ENCODE results near the gene TMEM144. TPM values are rescaled to one million over a fixed set of nuclear protein-coding genes. Genes with fewer than 3 reads are reported as not detected.
A peak's percentile ranks its signal among the peaks of the same experiment; 100 is the strongest.
"Not testable (repeated sequence)": the region's sequence is repeated elsewhere in the genome, so short reads cannot be mapped to it uniquely, and the experiment has no call there.

Gene TMEM144
- total RNA-seq, 1 donor from 2014 or later, result 26.2 TPM

DNA sequence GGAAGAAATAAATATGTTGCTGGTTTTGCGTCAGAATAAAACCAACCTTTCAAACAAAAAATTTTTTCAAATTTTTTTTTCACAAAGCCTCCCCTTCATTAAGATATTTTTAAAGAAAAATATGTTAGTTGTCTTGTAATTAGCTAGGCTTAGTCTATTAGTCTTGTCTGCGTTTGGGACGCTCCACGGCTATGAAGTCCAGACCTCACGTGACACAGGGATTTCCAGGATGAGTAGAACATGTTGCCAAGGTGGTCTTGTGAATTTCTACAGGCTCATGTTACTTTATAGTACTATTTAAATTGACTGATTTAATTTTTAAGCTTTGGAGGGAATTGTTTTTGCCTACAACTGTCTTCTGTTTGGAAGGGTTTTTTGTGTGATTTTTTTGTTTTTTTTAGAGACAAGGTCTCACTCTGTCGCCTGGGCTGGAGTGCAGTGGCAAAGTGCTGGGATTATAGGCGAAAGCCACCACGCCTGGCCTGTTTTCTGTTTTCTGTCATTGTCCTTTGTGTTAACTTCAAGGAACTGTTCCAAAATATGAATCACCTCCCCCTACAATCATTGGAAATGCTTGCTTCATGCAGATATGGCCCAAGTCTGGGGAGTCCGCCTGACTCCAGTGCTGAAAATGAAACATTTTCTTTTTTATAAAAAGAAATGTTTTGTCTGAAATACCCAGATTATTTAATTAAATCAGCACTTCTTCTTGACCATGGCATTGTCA, 26.2 kb downstream of the TMEM144 start:
- DNase-seq (ENCODE audit: low spot score), result no peak

DNA sequence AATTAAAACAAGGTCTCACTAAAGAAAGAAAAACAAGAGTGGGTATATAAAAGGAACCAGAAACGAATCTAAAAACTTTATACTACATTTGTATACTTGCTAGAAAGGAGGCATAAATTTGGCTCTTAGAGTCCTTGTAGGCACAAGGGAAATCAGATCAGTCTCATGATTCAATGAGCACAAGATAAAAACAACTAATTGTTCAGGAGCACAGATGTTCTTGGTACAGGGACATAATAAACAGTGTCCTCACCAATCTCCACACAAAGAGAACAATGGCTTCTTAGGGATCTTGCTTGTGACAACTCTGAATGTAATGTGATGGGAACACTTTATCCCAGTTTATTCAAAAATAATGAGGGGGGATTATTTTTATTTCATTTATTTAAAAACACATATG, 28.3 kb downstream of the TMEM144 start:
- no peak for DNase-seq (ENCODE audit: low spot score)

DNA sequence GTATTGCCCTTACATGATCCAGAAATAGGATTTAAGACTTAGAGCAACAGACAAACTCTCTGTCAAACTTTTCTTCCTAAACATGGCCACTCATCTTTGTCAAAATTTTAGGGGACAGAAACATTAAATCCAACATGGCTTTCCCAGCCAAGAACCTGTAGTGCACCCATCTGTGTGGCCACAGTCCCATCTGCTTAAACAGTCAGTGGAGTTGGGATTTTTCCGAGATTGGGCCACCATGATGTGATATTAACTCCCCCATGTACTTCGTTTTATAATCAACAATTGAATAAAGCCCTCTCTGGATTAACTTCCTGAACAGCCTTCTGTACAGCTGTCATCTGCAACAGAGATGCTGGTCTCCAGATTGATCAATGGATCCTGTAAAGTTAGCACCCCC, 28.9 kb downstream of the TMEM144 start:
- DNase-seq (ENCODE audit: low spot score), result no peak

DNA sequence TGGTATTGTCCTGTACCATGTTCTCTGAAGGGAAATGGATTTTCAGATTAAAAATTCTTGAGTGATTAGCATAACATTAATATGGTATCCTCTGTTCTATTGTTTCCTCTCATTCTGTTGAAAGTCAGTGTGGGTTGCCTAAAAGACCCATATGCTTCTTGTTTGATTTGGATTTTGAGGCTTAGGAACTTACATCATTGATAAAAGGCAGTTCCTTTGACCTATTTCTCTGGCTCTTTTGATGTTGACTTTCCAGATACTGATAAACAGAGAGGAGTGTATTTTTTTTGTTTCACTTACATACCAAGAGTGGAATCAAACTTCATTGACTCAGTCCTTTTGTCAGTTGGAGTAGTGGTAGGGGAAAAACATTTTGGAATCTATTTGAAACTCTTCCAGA, 32.8 kb downstream of the TMEM144 start:
- no peak for DNase-seq (ENCODE audit: low spot score)

DNA sequence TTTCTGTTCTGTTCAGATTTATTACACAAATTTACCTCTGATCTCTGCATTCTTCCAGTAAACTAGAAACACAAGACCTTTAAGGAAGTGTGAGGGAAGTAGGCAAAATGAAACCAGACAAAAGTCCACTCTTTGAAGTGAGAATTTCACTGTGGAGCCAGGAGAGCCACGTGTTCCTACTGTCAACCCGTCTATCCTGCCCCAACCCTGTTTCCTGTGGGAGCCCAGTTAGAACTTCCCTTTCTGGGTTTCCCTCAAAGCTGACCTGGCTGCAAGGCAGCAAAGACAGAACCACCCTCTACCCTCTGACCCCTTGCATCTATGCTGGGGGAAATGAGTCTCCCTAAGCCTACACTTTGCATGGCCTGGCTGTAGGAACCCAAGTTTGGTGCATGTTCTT, 40.0 kb downstream of the TMEM144 start:
- DNase-seq (ENCODE audit: low spot score), result no peak

DNA sequence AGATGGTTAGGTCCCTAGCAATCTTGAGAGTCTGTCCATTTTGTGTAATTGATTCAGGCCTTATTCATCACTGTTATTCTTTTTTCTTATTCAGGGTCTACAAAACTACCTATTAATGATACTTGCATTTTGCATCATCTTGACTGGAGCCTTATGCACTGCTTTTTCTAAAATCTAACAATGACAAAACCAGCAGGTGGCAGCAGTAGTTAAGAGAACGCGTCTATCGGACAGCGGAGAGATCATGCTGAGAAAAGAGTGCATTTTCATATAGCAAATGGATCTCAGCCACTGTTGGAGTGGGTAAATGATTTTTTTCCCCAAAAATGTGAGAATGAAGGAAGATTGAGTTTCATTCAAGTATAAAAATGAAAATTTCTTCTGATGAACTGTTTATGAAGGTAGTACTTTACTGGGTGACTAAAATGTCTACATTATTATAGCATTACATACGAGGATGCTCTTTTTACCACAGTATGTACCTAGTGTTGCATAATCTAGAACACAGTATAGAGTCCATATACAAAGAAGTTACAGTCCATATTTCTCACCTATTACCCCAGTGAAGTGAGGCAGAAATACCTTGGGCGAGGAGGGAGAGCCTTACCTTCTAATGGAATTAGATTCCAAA, 43.2 kb downstream of the TMEM144 start:
- peak; percentile 61 for DNase-seq (ENCODE audit: low spot score)

DNA sequence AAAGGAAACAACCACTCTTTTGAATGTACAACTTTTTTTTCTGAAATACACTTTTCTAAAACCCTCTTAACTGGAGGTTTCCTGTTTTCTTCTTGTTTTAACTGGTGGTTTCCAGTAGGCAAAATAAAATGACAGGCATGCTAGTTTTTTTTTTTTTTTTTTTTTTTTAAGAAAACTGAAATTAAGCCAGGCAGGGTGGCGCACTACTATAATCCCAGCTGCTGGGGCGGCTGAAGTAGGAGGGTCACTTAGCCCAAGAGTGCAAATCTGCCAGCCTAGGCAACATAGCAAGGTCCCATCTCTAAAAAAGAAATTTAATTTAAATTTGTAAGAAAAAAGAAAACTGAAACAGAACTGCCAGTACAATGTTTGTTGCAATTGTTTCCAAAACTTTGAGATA, 44.0 kb downstream of the TMEM144 start:
- no peak for DNase-seq (ENCODE audit: low spot score)

DNA sequence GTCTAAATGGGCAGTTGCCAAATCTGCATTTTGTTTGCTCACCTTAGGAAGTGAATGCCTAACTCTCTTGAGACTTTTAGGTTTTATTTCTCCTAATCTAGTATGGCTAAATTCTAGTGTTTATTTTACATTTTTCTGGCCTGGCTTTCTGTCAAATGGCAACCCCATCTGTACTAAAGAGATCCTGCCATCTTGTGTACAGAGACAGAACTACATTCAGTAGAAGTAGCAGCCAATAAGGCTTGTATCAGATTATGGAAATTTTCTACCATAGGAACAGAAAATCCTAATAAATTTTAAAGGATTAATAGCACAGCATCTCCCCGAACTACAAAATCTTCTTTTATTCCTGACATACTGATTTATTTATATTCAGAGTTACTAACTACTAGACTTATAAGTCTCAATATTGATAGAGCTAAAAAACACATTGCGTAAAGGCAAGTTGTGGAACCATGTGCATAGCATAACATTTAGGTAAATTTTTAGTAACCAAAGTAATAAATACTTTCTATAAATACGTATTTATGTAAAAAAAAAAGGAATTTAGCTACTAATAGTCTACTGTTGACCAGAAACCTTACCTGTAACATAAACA, 45.5 kb downstream of the TMEM144 start:
- DNase-seq (ENCODE audit: low spot score), result no peak

DNA sequence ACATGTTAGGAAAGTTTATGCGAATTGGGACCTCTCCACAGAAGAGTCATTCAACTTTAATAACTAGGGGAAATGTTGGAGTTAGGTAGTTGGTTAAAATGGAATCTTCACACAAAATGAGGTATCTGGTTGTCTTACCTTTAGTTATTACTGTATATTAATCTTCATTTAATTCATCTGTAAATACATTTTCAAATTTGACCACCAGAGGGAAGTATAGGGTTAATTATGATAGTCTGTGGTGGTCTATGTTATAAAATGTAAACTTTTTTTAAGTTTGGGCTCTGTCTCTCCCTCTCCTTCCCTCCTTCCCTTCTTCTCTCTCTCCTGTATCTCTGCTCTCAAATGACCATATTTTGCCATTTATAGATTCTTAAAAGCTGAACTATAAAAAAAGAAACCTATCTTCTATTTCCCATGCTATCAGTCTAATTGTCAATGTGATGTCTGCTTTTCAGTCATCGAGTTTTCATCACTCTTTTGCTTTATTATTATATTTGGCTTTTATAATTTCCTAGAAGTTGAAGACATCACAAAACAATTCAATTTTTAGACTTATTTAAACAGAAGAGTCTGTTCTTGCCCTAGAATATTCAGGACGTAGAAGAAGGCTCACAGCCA, 49.8 kb downstream of the TMEM144 start:
- no peak for DNase-seq (ENCODE audit: low spot score)

DNA sequence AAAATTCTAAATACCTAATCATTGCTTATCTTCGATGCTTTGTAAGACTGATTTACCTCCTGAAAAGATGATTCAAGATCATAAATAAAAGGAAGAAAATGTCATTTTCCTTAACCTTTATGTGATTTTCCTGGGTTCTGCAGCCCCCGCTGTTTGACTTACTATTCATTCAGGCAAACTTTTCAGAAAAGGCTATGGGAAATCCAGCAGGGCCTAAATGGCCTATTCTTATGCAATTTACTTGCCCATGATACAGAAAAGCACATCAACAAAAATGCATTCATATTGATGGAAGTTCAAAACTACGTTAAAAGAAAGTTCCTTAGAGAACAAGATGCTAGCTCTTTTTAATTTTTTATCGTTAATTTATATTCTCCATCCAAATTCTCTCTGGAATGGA, 51.2 kb downstream of the TMEM144 start:
- DNase-seq (ENCODE audit: low spot score), result no peak

DNA sequence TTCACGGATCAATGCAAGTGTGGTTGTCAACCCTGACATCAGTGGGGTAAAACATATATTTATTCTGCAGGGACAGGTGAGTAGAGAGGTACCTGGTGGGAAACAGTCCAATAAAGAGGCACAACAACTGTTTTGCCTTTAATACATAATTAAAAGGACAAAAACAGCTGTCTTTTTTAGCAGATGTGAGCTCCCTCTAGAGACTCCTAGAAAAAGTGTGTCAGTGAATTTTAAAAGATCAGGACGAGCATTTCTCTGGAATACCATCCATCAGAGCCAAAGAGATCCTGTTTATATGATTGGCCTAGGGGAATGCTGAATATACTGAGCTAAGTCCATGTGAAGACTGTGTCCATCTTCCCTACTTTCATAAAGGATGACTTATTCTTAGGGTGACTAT, 58.3 kb downstream of the TMEM144 start:
- no peak for DNase-seq (ENCODE audit: low spot score)

DNA sequence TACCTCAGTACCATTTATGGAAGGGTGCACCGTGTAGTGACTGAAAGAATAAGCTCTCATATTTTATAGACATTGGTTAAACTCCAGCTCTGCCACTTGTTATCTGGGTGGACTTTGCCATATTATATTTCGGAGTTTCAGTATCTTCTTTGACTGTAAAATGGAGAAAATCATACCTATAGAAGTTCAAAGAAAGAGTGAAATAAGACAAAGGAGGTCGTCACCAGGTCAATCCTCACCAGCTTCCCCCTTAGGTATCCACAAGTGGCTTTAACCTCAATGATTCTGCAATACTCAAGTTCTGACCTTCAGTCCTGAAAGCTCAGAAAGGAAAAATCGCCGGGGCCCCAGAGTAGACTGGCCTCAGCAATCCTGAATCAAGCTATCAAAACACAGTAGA, 64.3 kb downstream of the TMEM144 start:
- no peak for DNase-seq (ENCODE audit: low spot score)

DNA sequence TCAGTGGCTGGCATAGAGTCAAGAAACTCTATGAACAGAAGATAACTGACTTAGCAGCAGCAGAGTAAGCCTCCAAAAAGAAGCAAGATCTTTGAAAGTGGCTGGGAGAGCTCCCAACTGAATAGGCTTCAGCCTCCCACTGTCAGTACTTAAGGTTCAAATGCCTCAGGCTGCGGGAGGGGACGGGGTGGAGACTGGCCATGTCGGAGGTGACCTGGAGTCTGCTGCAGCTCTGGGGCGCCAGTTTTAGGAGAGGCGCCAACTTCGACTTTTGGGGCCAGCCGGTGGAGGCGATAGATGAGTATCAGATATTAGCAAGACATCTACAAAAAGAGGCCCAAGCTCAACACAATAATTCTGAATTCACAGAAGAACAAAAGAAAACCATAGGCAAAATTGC, 67.3 kb downstream of the TMEM144 start:
- no peak for DNase-seq (ENCODE audit: low spot score)

DNA sequence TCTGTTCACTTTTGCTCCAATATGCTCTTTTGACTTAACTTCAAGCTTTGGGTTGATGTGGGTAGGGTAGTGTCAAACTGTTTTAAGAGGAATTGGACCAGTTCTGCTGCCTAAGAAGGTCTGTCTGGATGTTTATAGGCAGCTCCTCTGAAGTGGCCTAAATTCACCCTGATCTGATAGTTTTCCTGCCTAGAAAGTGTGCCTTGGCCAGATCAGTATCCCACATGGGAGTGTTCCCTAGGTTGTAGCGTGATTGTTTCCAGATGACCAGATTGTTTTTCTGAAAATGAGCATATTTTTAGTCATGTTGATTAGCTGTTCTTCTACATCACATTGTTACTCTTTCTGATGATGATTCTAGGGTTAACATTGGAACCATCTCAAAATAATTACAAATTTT, 68.8 kb downstream of the TMEM144 start:
- DNase-seq (ENCODE audit: low spot score), result not testable (repeated sequence)

DNA sequence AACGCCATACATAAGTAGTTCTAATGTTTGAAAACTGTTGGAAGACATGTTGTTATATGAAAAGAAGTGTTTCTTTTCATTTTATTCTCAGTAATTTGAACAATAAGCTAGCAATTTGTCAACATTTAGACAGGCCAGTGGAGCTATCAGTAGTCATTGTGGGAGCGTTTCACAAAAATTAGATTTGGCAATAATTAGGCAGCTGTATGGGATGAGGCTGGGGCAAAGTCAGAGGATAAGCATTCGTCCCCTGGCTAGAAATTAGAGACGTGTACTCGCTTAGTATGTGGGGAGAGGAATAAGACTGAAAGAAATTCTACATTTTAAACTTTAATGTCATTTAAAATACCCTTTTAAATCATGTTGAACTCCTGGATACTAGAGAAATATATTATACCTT, 70.6 kb downstream of the TMEM144 start:
- no peak for DNase-seq (ENCODE audit: low spot score)

DNA sequence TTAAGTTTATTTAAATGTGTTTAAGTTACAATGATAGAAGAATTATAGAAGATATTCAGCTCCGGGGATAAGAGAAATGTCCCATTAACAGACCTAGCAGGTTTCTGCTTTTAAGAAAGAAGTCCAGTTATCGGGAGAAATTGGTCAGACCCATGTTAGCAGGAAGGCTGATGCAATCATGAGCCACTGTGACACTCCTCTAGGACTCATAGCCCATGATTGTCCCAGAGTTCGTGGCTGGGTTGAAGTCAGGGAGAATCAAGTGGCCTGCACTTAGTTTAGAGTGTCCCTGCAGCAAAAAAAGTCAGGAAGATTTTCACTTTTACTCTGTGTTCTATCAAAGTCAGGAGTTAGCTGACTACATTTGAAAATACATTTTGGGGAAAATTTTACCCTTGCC, 72.0 kb downstream of the TMEM144 start:
- no peak for DNase-seq (ENCODE audit: low spot score)

DNA sequence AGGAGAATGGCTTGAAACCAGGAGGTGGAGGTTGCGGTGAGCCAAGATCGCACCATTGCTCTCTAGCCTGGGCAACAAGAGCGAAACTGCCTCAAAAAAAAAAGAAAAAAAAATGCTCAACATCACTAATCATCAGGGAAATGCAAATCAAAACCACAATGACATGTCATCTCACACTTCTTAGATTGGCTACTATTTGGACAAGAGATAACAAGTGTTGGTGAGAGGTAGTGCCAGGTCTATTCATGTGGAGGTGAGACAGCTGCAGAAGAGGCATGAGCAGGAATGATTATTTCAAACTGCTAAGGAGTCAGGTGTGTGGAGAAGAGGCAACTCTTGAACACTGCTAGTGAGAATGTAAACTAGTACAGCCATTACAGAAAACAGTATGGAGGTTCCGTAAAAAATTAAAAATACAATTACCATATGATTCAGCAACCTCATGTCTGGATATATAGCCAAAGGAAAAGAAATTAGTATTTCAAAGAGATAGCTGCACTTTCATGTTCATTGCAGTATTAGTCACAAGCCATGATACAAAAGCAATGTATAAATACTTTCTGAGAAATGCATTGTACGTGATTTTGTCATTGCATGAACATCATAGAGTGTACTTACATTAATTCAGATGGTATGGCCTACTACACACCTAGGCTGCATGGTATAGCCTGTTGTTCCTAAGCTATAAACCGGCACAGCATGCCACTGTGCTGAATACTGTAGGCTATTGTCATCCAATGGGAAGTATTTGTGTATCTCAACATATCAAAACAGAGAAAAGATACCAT, 75.3 kb downstream of the TMEM144 start:
- no peak for DNase-seq (ENCODE audit: low spot score)

DNA sequence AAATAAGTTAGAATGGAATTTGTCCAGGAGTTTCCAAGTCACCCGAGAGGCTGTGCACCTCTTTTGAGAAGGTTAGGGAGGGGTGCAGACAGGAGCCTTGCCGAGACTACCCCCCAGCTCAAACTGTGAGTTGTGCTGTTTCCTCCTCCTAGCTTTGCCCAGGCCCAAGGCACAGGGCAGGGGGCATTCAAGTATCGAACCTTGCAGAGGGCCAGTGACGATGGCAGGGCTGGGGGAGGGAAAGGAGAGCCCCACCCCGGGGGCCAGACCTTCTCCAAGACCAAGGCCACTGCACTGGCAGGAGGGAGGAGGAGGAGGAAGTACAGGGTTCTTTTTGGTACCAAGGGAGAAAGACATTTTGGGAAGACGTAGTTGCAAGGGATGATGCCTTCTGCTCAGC, 80.6 kb downstream of the TMEM144 start:
- DNase-seq (ENCODE audit: low spot score), result no peak

DNA sequence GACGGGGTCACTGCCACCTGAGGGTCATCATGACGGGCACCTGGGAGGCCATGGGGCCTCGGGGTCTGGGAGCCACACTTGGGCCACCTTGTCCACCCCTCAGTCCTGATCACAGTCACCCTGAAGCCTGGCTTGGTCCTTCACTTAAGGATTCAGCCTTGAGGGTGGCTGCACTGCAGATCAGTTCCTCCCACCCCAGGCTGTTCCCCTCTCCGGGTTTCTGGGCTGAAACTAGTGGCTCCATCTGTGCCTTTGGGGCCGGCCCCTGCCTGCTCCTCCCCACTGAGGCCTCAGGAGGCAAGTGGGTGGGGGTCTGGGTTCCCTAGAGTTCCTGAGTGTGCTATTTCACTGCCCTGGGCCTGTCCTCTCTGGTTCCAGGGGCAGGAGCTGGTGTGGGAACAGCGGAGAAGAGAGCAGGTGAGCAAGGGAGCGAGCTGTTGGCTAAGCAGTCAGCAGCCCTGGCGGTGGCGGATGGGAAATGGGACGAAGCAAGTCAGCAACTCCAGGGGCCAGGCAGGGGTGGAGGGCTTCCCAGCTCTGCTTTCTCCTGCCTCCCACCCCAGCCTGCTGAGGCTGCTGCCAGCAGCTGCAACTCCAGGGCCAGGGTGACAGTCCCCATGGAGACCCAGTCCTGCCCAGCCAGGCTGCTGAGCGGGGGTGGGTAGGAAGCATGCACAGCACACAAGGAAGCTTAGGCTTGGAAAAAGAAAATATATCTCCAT, 81.2 kb downstream of the TMEM144 start:
- DNase-seq (ENCODE audit: low spot score), result no peak

DNA sequence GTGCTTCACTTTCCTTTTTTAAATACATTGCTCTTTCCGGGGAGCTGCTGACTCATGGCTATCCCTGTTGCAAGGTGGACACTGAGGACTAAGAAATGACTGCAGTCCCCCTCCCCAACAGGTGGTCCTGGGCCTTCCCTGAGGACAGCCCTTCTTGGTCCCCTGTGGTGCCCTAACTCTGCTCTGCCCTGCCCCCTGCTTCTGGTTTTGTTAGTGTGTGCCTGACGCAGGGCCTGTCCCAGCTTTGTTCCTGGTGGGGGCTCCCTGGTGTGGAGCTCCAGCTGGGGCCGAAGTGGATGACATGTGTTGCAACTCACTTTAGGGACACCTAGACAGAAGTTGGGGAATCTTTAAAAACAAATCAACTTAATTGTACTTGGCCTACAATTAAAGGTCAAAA, 81.9 kb downstream of the TMEM144 start:
- no peak for DNase-seq (ENCODE audit: low spot score)

DNA sequence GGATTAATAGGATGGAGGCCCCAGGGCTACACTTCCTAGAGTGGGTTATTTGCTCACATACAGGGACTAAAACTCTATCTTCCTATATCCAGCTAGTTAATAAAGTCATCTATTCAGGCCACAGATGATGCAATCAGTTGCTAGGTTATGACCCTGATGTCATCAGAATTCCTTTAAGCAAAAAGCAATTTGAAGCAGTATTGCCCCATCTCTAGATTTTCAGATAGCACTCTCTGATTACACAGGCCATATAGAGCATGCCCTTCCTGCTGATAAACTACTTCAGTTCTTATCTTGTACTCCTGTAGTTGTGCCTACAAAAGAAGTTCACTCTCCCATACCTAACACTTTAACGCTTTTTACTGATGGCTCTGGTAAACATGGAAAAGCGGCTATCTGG, 84.8 kb downstream of the TMEM144 start:
- DNase-seq (ENCODE audit: low spot score), result no peak

DNA sequence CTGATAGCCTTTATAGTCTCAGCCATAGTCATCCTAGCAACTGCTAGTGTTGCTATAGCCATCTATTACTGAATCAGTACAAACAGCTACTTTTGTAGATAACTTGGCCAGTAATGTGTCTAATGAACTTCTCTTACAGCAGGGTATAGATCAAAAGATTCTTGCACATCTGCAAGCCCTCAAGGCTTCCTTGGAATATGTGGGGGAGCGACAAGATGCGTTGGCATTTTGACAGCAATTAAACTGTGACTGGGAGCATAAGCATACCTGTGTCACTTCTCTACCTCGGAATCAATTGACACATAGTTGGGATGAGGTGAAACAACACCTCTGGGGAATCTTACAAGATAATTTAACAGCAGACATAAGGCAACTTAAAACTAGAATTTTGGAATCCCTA, 87.6 kb downstream of the TMEM144 start:
- DNase-seq (ENCODE audit: low spot score), result no peak
